ENCODE data around the gene UGT1A7.

Gene UGT1A7

DNA sequence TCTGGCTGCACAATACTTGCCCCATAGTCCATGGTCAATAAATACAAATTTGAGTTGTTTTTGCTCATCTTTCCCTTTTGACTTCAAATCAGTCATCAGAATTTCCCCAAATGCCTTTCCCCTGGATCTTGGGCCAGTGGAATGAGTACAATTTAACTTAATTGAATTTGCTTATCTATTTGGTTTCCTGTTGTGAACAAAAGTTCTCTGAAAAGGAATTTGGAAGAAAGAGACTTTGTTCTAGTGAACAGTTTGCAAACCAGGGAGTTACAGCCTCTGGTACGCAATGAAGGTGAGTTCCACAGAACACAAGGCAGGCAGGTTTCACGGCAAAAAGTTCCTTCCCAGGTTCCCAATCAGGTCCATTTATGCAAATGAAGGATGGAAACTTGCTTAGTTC lies 77.1 kb downstream of the UGT1A7 start:
- TF ChIP-seq POLR2A (IDR thresholded peaks at IDR 0.05; ENCODE audit: low read depth, low read length) (no peak), TAF1 (IDR thresholded peaks at IDR 0.05; ENCODE audit: borderline replicate concordance, low read depth, low read length) (no peak), POLR2AphosphoS5 (IDR thresholded peaks at IDR 0.05; ENCODE audit: low read depth, low read length) (no peak)
- FAIRE-seq (no peak), DNase-seq (ENCODE audit: insufficient read length) (no peak)

GRCh38 chr2:233760043-233760442 lies 78.3 kb downstream of the UGT1A7 start, which contains the start of gene UGT1A1:
Gene UGT1A1 (plus strand): TSS chr2:233760270. CDS start chr2:233760288, 18 bp downstream.
- no peak for TF ChIP-seq TAF1 (IDR thresholded peaks at IDR 0.05; ENCODE audit: borderline replicate concordance, low read depth, low read length)
- TF ChIP-seq POLR2A (IDR thresholded peaks at IDR 0.05; ENCODE audit: low read depth, low read length) = no peak
- no peak for TF ChIP-seq POLR2AphosphoS5 (IDR thresholded peaks at IDR 0.05; ENCODE audit: low read depth, low read length)
- DNase-seq (ENCODE audit: insufficient read length) (no peak), FAIRE-seq (no peak)

GRCh38 chr2:233761040-233761769 lies 79.5 kb downstream of the UGT1A7 start:
- FAIRE-seq = no peak
- TF ChIP-seq POLR2A (IDR thresholded peaks at IDR 0.05; ENCODE audit: low read depth, low read length) (no peak), POLR2AphosphoS5 (IDR thresholded peaks at IDR 0.05; ENCODE audit: low read depth, low read length) (no peak), TAF1 (IDR thresholded peaks at IDR 0.05; ENCODE audit: borderline replicate concordance, low read depth, low read length) (no peak)

GRCh38 chr2:233764264-233764663 lies 82.6 kb downstream of the UGT1A7 start:
- FAIRE-seq (no peak), DNase-seq (ENCODE audit: insufficient read length) (no peak)
- TF ChIP-seq POLR2AphosphoS5 (IDR thresholded peaks at IDR 0.05; ENCODE audit: low read depth, low read length) (no peak), POLR2A (IDR thresholded peaks at IDR 0.05; ENCODE audit: low read depth, low read length) (no peak), TAF1 (IDR thresholded peaks at IDR 0.05; ENCODE audit: borderline replicate concordance, low read depth, low read length) (no peak)

More at GRCh38 chr2:233761040-233761769, 79.5 kb downstream of the UGT1A7 start:
- no peak for DNase-seq (ENCODE audit: insufficient read length)

- FAIRE-seq = no peak
- TF ChIP-seq POLR2AphosphoS5 (IDR thresholded peaks at IDR 0.05; ENCODE audit: low read depth, low read length) = no peak
- no peak for TF ChIP-seq POLR2A (IDR thresholded peaks at IDR 0.05; ENCODE audit: low read depth, low read length)
- no peak for TF ChIP-seq TAF1 (IDR thresholded peaks at IDR 0.05; ENCODE audit: borderline replicate concordance, low read depth, low read length)
- no peak for DNase-seq (ENCODE audit: insufficient read length)
Measured at GRCh38 chr2:233764761-233765160, 83.1 kb downstream of the UGT1A7 start.

- DNase-seq (ENCODE audit: insufficient read length) (no peak), FAIRE-seq (no peak)
- TF ChIP-seq POLR2AphosphoS5 (IDR thresholded peaks at IDR 0.05; ENCODE audit: low read depth, low read length) (no peak), POLR2A (IDR thresholded peaks at IDR 0.05; ENCODE audit: low read depth, low read length) (no peak), TAF1 (IDR thresholded peaks at IDR 0.05; ENCODE audit: borderline replicate concordance, low read depth, low read length) (no peak)
Measured at GRCh38 chr2:233766416-233766815, 84.7 kb downstream of the UGT1A7 start.

DNA sequence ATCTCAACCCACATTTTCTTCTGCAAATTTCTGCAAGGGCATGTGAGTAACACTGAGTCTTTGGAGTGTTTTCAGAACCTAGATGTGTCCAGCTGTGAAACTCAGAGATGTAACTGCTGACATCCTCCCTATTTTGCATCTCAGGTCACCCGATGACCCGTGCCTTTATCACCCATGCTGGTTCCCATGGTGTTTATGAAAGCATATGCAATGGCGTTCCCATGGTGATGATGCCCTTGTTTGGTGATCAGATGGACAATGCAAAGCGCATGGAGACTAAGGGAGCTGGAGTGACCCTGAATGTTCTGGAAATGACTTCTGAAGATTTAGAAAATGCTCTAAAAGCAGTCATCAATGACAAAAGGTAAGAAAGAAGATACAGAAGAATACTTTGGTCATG lies 86.4 kb downstream of the UGT1A7 start:
- DNase-seq (ENCODE audit: insufficient read length) = no peak
- no peak for FAIRE-seq
- TF ChIP-seq TAF1 (IDR thresholded peaks at IDR 0.05; ENCODE audit: borderline replicate concordance, low read depth, low read length) = no peak
- no peak for TF ChIP-seq POLR2A (IDR thresholded peaks at IDR 0.05; ENCODE audit: low read depth, low read length)
- no peak for TF ChIP-seq POLR2AphosphoS5 (IDR thresholded peaks at IDR 0.05; ENCODE audit: low read depth, low read length)

GRCh38 chr2:233769260-233769659 lies 87.6 kb downstream of the UGT1A7 start:
- DNase-seq (ENCODE audit: insufficient read length) (no peak), FAIRE-seq (no peak)
- TF ChIP-seq POLR2AphosphoS5 (IDR thresholded peaks at IDR 0.05; ENCODE audit: low read depth, low read length) (no peak), TAF1 (IDR thresholded peaks at IDR 0.05; ENCODE audit: borderline replicate concordance, low read depth, low read length) (no peak), POLR2A (IDR thresholded peaks at IDR 0.05; ENCODE audit: low read depth, low read length) (no peak)

DNA sequence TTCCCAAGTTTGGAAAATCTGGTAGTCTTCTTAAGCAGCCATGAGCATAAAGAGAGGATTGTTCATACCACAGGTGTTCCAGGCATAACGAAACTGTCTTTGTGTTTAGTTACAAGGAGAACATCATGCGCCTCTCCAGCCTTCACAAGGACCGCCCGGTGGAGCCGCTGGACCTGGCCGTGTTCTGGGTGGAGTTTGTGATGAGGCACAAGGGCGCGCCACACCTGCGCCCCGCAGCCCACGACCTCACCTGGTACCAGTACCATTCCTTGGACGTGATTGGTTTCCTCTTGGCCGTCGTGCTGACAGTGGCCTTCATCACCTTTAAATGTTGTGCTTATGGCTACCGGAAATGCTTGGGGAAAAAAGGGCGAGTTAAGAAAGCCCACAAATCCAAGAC lies 90.5 kb downstream of the UGT1A7 start:
- TF ChIP-seq POLR2AphosphoS5 (IDR thresholded peaks at IDR 0.05; ENCODE audit: low read depth, low read length) = no peak
- no peak for TF ChIP-seq POLR2A (IDR thresholded peaks at IDR 0.05; ENCODE audit: low read depth, low read length)
- no peak for TF ChIP-seq TAF1 (IDR thresholded peaks at IDR 0.05; ENCODE audit: borderline replicate concordance, low read depth, low read length)
- DNase-seq (ENCODE audit: insufficient read length) = no peak
- no peak for FAIRE-seq

DNA sequence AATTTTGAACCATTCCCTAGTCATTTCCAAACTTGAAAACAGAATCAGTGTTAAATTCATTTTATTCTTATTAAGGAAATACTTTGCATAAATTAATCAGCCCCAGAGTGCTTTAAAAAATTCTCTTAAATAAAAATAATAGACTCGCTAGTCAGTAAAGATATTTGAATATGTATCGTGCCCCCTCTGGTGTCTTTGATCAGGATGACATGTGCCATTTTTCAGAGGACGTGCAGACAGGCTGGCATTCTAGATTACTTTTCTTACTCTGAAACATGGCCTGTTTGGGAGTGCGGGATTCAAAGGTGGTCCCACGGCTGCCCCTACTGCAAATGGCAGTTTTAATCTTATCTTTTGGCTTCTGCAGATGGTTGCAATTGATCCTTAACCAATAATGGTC lies 90.9 kb downstream of the UGT1A7 start:
- no peak for FAIRE-seq
- TF ChIP-seq TAF1 (IDR thresholded peaks at IDR 0.05; ENCODE audit: borderline replicate concordance, low read depth, low read length) = no peak
- DNase-seq (ENCODE audit: insufficient read length) = no peak

- no peak for TF ChIP-seq TAF1 (IDR thresholded peaks at IDR 0.05; ENCODE audit: borderline replicate concordance, low read depth, low read length)
- TF ChIP-seq POLR2AphosphoS5 (IDR thresholded peaks at IDR 0.05; ENCODE audit: low read depth, low read length) = no peak
- no peak for TF ChIP-seq POLR2A (IDR thresholded peaks at IDR 0.05; ENCODE audit: low read depth, low read length)
- no peak for FAIRE-seq
- DNase-seq (ENCODE audit: insufficient read length) = no peak
Measured at GRCh38 chr2:233773854-233774253, 92.2 kb downstream of the UGT1A7 start.

- DNase-seq (ENCODE audit: insufficient read length) (no peak), FAIRE-seq (no peak)
- TF ChIP-seq POLR2A (IDR thresholded peaks at IDR 0.05; ENCODE audit: low read depth, low read length) = no peak
- no peak for TF ChIP-seq TAF1 (IDR thresholded peaks at IDR 0.05; ENCODE audit: borderline replicate concordance, low read depth, low read length)
- TF ChIP-seq POLR2AphosphoS5 (IDR thresholded peaks at IDR 0.05; ENCODE audit: low read depth, low read length) = no peak
Measured at GRCh38 chr2:233775414-233775813, 93.7 kb downstream of the UGT1A7 start.
